Measurements from ENCODE around the gene NSMCE1.
"Not testable (repeated sequence)": the region's sequence is repeated elsewhere in the genome, so short reads cannot be mapped to it uniquely, and the experiment has no call there.

Gene NSMCE1

DNA sequence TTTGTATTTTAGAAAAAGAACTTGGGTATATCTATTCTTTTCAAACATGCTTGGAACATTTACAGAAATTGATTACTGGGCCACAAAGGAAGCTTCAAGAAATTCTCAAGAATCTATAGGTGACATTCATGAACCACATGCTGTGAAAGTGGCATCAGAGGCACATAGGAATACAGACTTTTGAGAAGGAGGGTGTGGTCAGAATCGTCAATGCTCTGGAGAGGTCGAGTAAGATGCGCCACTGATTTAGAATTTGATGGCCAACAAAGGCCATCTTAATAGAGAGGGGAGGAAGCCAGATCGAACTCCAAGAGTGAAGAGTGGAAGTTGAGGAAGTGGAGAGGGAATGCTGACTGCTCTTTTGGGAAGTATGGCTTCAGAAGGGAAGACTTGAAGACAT lies 3.5 kb upstream of the NSMCE1 start:
- DNase-seq (ENCODE audit: low read depth in 2 of 2), result no peak

DNA sequence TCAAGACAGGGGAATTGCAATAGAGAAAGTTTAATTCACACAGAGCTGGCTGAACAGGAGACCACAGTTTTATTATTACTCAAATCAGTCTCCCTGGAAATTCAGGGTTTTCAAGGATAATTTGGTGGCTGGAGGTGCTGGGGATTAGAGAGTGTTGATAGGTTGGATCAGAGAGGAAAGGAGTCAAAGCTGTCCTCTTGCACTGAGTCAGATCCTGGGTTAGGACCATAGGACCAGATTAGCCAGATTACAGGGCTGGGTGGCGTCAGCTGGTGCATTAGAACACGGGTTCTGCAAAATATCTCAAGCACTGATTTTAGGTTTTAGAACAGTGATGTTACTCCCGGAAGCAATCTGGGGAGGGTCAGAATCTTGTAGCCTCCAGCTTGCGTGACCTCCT lies 1.8 kb upstream of the NSMCE1 start:
- no peak for DNase-seq (ENCODE audit: low read depth in 2 of 2)

DNA sequence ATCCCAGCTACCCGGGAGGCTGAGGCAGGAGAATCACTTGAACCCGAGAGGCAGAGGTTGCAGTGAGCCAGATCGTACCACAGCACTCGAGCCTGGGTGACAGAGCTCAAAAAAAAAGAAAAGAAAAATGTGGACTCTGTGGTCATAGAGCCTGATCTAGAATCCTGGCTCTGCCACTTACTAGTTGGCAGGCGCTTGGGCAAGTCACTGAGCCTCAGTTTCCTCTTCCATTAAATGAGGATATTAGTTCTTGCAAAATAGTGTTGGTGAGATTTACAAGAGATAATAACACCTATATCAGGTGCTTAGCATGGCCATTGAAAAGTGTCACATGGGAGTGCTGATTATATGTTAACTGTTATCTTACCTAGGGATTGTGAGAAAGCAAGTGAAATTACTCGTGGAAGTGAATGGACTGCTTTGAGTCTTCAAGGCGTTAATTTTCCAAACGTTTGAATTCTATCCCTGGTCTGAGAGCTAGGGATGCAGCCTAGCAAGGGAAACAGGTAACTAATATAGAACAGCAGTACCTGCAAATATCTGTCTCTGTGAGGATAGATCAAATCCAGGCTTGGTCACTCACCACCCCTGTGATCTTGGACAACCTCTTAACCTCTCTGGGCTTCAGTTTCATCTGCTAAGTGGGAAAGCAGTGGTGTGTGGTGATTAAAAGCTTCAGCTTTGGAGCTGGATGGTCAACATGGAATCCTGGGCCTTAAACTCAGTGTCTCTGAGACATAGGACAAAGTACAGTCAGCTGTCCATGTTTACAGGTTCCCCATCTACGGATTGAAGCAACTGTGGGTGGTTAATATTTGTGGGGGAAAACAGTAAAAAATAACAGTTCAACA lies 953 bp upstream of the NSMCE1 start:
- DNase-seq (ENCODE audit: low read depth in 2 of 2), result no peak

DNA sequence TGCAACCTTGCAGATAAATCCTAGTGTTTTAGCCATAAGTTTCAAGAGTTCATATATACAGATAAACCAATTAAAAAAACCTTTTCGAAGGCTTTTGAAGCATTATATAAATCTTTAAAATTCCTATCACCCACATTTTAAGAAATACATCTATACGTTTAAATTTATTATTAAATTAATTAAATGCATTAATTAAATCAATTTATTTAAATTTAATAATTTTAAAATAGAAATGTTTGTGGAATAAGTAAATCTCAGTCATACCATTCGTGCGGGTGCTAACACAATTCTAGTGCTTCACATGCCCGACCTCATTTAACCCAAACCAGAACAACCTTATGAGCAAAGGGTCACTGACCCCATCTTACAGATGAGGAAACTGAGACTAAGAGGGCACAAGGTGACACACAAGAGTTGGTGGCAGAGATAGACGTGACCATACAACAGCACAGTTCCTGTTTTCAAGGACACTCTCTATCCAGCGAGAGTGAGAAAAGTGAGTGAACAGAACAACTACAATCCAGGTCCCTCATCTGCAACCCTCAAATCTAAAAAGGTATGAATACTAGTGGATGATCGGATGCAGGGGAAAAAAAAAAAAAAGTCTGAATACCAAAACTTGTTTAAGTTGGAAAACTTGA lies 1.4 kb downstream of the NSMCE1 start:
- DNase-seq (ENCODE audit: low read depth in 2 of 2), result no peak

DNA sequence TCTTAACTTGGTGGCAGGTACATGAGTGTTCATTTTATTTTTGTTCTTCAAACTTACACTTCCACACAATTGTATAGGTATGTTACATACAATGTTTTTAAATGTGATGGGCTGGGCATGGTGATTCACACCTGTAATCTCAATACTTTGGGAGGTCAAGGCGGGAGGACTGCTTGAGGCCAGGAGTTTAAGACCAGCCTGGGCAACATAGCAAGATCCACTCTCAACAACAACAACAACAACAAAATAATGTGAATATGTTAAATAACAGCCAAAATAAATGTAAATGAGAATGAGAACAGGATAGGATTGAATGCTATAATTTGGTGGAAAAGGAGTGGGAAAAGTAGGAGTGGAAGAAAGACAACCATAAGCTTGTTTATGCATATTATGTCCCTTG lies 2.6 kb downstream of the NSMCE1 start:
- no peak for DNase-seq (ENCODE audit: low read depth in 2 of 2)

DNA sequence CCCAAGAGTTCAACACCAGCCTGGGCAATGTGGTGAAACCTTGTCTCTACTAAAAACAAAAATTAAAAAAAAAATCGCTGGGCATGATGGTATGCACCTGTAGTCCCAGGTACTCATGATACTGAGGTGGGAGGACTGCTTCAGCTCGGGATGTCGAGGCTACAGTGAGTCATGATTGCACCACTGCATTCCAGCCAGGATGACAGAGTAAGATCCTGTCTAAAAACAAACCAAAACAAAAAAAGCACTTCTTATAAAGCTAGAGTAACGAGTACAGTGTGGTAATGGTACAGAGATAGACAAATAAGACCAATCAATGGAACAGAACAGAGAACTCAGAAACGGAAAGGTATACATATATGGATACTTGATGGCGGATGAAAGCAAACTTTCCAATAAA lies 4.4 kb downstream of the NSMCE1 start:
- DNase-seq (ENCODE audit: low read depth in 2 of 2), result no peak

DNA sequence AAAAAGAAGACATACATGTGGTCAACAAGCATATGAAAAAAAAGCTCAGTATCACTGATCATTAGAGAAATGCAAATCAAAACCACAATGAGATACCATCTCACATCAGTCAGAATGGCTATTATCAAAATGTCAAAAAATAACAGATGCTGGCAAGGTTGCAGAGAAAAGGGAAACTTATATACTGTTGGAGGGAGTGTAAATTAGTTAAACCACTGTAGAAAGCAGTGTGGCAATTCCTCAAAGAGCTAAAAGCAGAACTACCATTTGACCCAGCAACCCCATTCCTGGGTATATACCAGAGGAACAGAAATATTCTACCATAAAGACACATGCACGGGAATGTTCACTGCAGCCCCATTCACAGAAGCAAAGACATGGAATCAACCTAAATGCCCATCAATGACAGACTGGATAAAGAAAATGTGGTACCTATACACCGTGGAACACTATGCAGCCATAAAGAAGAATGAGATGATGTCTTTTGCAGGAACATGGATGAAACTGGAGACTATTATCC lies 5.6 kb downstream of the NSMCE1 start:
- not testable (repeated sequence) for DNase-seq (ENCODE audit: low read depth in 2 of 2)

DNA sequence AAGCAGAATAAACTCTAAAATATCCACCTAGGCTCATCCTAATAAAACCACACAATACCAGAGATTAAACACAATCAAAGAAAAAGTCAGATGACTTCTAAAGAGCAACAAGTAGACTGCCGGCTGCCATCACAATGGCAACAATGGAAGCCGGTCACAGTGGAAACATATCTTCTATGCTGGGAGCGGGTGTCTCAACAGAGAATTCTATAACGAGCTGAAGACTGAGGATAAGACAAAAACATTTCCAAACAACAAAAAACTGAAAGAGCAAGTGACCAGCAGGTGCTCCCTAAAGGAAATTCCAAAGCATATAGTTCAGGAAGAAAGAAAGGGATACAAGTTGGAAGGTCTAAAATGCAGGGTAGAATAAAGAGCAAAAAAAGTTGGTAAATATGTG lies 8.9 kb downstream of the NSMCE1 start:
- DNase-seq (ENCODE audit: low read depth in 2 of 2), result no peak

DNA sequence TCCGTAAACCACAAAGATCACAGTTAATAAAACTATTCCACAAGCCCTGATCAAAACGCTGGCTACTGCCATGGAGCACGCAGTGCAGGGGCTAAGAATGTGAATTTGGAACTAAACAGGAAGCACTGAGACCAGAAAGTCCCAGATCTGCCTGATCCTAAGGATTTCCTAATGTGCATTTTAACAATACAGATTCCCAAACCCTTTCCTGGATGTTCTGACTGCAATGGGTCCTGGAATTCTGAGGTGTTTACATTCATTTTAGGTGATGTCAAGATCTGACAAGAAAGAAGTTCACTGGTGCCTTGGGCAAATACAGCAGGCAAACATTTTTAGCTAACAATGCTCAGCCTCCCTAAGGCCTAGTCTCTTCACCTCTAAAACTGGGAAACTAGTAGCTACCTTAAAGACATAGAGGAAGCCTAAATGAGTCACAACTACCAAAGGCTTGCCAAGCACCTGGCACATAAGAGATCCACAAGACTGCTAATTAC lies 10.3 kb downstream of the NSMCE1 start:
- DNase-seq (ENCODE audit: low read depth in 2 of 2), result no peak

DNA sequence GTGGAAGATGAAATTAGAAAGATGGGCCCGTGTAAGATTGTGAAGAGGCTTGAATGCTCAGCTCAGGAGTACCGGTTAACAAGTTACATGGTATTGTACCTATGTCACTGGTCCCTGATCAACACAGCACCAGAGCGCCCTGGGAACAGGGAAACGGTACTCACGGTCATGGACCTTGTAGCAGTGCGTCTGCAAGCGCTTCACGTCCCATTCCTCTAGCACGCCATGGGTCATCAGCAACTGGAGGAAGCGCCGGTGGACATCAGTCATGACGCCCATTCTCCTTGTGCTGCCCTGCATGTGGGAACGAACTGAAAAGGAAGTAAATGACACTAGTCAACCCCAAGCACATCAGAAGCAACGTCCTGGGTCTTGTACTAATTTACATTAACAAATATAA lies 11.3 kb downstream of the NSMCE1 start:
- no peak for DNase-seq (ENCODE audit: low read depth in 2 of 2)

DNA sequence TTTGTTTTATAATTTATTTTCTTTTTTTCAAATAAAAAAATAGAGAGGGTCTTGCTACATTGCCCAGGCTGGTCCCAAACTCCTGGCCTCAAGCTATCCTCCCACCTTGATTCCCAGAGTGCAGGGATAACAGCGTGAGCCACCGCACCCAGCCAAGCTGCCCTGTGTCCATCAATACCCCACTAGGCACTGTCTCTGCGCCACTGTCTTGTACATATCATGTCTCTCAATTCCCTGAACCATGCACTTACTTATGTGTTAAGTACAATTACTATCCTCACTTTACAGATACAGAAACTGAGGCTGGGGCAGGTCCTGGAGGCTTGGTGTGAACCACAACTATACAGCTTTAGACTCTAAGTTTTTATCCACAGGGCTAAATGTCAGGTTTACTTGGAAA lies 11.7 kb downstream of the NSMCE1 start:
- DNase-seq (ENCODE audit: low read depth in 2 of 2), result no peak

DNA sequence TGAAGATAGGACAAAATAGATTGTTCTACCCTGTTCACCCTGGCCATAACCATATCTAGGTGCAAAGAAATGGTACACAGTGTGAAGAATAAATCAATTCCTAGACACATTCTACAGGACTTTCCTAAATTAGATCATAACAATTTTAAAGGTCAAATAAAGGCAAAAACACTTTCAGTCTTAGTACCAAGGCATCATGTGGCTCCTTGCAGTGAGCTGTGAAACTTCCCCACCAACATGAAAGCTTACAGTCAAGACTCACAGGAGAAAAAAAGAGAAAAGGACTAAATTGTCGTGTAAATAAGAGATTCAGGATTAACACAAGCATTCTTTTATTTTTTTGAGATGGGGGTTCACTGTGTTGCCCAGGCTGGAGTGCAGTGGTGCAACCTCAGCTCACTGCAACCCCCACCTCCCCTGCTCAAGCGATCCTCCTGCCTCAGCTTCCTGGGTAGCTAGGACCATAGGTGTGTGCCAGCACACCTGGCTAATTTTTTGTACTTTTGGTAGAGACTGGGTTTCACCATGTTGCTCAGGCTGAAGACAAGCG lies 14.2 kb downstream of the NSMCE1 start:
- DNase-seq (ENCODE audit: low read depth in 2 of 2), result no peak

DNA sequence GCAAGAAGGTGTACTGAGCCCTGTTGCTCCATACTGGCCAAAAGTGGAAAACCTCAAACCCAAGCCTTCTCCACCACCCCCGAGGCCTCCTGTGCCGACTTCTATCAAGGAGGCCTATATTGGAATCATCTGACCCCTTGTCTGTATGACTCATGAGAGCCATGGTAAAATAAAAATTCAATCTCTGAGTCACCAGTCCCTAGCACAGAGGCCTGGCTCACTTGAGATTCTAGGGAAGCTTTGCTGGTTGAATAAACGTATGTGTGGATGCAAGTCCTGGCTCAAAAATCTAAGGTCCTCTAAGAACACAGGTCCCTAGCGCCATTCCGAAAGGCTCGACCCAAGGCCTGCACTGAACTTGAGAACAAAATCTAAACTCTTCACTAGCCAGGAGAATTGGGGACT lies 15.0 kb downstream of the NSMCE1 start:
- DNase-seq (ENCODE audit: low read depth in 2 of 2), result no peak

DNA sequence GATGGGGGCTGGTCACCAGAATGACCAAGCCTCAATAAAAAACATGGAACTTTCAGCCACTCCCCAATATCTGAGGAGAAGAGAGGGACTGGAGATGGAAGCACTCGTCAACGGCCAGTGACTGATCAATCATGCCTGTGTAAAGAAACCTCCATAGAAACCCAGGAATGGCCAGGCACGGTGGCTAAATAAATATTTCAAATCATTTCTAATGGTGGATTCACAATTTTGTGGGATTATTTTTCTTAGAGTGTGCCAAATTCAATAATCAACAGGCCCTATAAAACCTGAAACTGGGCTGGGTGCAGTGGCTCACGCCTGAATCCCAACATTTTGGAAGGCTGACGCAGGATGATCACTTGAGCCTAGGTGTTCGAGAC lies 16.4 kb downstream of the NSMCE1 start:
- DNase-seq (ENCODE audit: low read depth in 2 of 2), result no peak

DNA sequence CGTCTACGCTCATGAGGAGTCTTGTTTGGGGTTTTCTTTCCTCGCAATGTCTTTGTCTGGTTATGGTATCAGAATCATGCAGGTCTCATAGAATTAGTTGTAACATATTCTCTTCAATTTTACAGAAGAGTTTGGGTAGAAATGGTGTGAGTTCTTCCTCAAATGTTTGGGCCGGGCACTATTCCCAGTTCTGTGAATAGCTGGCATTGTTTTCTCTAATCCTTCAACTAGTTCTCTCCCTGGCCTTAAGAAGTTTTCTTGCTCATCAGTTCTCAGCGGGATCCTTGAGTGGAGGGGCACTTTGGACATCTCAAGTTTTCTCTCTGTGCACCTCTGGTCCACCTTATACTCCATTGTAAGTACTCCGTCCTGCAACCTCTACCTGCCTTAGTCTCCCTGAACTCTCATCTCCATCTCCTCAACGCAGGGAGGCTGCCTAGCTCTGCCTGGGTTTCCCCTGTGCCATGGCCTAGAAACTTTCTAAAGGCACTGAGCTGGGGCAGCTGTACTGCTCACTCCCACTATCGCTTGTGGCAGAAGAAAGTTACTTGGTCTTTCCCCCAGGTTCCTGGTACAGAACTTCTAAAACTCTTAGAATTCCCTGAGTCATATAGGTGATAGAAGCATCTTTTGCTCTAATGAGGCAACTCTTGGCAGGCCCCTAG lies 16.9 kb downstream of the NSMCE1 start:
- no peak for DNase-seq (ENCODE audit: low read depth in 2 of 2)

DNA sequence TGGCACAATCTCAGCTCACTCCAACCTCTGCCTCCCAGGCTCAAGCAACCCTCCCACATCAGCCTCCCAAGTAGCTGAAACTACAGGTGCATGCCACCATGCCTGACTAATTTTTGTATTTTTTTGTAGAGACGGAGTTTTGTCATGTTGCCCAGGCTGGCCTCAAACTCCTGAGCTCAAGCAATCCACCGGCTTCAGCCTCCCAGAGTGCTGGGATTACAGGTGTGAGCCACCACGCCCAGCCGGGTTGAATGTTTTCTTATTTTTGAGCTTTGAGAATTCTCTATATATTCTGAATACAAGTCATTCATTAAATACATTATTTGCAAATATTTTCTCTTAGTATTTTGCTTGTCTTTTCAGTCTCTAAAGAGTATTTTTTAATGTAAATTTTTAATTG lies 19.7 kb downstream of the NSMCE1 start:
- not testable (repeated sequence) for DNase-seq (ENCODE audit: low read depth in 2 of 2)

DNA sequence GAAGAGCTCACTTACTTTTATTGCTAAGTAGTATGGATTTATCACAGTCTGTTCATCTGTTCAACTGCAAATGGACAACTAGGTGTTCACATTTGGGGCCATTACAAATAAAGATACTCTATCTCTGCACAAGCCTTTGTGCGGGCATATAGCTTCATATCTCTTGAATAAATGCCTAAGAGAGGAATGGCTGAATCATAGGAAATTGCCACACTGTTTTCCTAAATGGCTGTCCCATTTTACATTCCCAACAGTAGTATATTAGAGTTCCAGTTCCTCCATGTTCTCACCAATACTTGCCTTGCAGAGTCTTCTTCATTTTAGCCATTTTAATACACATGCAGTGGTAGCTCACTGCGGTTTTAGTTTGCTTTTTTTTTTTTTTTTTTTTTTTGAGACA lies 20.5 kb downstream of the NSMCE1 start:
- no peak for DNase-seq (ENCODE audit: low read depth in 2 of 2)

DNA sequence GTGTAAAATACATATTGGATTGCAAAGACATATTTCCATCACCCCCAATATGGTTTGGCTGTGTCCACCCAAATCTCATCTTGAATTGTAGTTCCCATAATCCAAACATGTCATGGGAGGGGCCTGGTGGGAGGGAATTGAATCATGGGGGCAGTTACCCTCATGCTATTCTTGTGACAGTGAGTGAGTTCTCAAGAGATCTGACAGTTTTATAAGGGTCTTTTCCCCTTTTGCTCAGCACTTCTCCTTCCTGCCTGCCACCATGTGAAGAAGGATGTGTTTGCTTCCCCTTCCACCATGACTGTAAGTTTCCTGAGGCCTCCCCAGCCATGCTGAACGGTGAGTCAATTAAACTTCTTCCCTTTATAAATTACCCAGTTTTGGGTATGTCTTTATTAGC lies 21.5 kb downstream of the NSMCE1 start:
- DNase-seq (ENCODE audit: low read depth in 2 of 2), result not testable (repeated sequence)

DNA sequence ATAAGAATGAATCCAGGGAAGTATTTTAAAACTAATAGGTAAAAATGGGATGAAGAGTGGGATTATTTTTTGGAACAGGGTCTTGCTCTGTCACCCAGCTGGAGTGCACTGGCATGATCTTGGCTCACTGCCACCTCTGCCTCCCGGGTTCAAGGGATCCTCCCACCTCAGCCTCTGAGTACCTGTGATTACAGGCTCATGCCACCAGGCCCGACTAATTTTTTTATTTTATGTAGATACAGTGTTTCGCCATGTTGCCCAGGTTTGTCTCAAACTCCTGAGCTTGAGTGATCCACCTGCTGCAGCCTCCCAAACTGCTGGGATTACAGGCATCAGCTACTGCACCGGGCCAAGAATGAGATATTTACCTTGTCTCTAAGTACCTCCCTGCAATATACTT lies 22.1 kb downstream of the NSMCE1 start:
- no peak for DNase-seq (ENCODE audit: low read depth in 2 of 2)

DNA sequence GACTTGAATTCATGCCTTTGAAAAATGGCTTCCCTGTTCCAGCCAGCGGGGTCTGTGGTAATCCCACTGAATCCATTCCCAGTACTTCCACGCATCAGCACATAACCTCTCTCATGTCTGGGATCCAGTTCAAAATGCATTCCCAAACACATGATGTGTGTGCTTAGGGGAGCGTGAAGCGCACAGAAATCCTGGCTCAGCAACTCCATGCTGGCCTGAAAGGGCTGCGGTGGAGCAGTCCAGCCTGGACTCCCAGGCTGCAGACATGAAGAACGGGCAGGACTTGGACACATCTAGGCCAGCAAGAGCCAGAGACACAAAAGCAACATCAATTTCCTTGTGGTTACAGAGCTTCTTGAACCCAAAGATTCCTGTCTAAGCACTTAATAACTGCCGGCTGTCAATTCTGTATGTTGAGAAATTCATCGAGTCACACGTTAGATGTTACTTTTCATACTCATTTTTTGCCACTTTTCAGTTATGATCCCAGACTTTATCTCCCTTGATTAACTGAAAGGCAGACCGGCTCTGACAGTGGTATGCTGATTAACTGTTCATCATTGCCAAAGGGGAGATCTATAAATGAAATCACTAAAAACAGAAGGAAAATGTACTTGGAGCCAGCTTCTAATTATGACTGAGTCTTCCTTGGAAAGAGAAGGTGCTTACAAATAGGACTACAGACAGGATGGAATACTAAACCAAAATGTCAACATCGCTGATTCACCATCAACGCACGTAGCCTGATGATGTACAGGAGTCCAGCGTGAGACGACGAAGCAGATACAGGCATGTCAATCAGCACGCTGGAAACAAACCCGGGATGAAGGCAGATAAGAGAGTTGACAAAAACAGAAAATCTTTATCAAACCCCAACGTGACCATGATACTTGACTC lies 23.0 kb downstream of the NSMCE1 start:
- DNase-seq (ENCODE audit: low read depth in 2 of 2), result peak; percentile 61 to 68

DNA sequence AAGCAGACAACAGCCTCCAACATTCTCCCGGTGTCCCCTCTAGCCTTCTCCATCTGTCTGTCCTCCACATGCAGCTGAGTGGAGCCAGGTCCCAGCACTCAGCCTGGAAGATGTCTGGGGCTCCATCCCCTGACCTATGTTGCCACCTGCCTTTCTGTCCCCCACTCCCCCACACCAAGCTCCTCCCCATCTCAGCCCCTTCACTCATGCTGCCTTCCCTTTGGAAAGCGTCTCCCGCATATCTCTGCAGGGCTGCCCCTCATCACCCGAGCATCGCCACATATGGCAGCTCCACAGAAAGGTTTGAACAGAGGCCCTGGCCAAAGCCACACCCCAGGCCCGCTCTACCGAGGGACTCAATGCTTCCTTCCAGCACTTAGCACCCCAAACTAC lies 24.2 kb downstream of the NSMCE1 start:
- DNase-seq (ENCODE audit: low read depth in 2 of 2), result no peak

Data from stimulated activated CD4-positive, alpha-beta T cell treated with anti-CD3 and anti-CD28 coated beads, Interleukin-15, amount 100 ng/mL, for 48 hours (primary cell).